ENCODE measurements around the gene GYG1.

DNA sequence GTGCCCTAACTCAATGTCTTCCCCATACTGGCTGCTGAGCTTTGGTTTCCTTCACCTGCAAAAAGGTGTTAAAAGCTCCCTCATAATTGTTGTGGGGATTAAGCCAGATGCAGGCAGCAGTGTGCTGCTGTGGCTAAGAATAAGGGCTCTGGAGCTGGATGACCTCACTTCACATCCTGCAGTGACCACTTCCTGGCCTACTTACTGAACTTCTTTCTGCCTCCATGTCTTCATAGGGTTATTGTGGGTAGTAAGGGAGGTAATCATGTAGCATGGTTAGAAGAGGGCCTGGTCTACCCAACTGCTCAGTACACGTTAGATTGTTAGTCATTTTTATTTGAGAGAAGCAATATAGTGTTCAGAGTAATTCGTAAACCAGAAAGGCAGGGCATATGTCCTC is 18.4 kb downstream of the GYG1 start:
- no peak for TF ChIP-seq POLR2A (IDR thresholded peaks at IDR 0.05; ENCODE audit: control extremely low read depth in 1 of 2, low read depth in 2 of 2, low read length in 2 of 2)
- no peak for TF ChIP-seq EZH2 (IDR thresholded peaks at IDR 0.05; ENCODE audit: low read depth, low read length, severe bottlenecking)
- TF ChIP-seq, protein P1, sequence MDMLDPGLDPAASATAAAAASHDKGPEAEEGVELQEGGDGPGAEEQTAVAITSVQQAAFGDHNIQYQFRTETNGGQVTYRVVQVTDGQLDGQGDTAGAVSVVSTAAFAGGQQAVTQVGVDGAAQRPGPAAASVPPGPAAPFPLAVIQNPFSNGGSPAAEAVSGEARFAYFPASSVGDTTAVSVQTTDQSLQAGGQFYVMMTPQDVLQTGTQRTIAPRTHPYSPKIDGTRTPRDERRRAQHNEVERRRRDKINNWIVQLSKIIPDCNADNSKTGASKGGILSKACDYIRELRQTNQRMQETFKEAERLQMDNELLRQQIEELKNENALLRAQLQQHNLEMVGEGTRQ (IDR thresholded peaks at IDR 0.05; ENCODE audit: low read length) = no peak
- TF ChIP-seq EP300 (IDR thresholded peaks at IDR 0.05; ENCODE audit: borderline replicate concordance in 1 of 2, low read depth in 2 of 2, low read length in 2 of 2) = no peak
- no peak for TF ChIP-seq CTCF (IDR thresholded peaks at IDR 0.05; ENCODE audit: control extremely low read depth in 1 of 3, insufficient read depth in 1 of 3, low read depth in 1 of 3, low read length in 3 of 3)
- no peak for TF ChIP-seq SIN3A (conservative IDR thresholded peaks at IDR 0.05 in 1 of 2, IDR thresholded peaks at IDR 0.05 in 1 of 2; ENCODE audit: low read depth in 1 of 2, low read length in 2 of 2)
- TF ChIP-seq, protein P2, sequence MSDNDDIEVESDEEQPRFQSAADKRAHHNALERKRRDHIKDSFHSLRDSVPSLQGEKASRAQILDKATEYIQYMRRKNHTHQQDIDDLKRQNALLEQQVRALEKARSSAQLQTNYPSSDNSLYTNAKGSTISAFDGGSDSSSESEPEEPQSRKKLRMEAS (IDR thresholded peaks at IDR 0.05) = no peak
- TF ChIP-seq BCL11A (IDR thresholded peaks at IDR 0.05; ENCODE audit: low read depth in 2 of 2, low read length in 2 of 2) = no peak
- no peak for TF ChIP-seq YY1 (IDR thresholded peaks at IDR 0.05; ENCODE audit: low read depth, low read length)
- no peak for TF ChIP-seq HDAC6 (IDR thresholded peaks at IDR 0.05; ENCODE audit: low read depth, low read length)
- no peak for TF ChIP-seq SIRT6 (IDR thresholded peaks at IDR 0.05; ENCODE audit: low read length)
- no peak for TF ChIP-seq GABPA (IDR thresholded peaks at IDR 0.05; ENCODE audit: borderline replicate concordance, insufficient read depth, low read length)
